Uterus (tissue), 2 donors: ENCODE measurements around the gene KRT71.

Source experiments
- CTCF ChIP-seq, 4 experiments: fragments of 200-600 bp in 2 of 4; fragments of 450-650 bp in 2 of 4; sonication (generic) in 2 of 4; IDR thresholded peaks; one replicate each; pipeline ENCODE4 v1.5.1; 2016 to 2019; ENCODE audit warnings: antibody characterized with exemption in 4 of 4, mild to moderate bottlenecking in 2 of 4, moderate library complexity in 1 of 4
- POLR2A ChIP-seq, 2 donors: fragments of 450-650 bp; IDR thresholded peaks; one replicate each; pipeline ENCODE4 v1.6.1; 2016; ENCODE audit warnings: antibody characterized with exemption in 2 of 2, mild to moderate bottlenecking in 1 of 2, moderate library complexity in 1 of 2

GRCh38 chr12:52564582-52564981, 11.6 kb upstream of the KRT71 start:
- no peak for TF ChIP-seq CTCF (IDR thresholded peaks at IDR 0.05)
- TF ChIP-seq POLR2A (IDR thresholded peaks at IDR 0.05), result no peak
